Middle frontal gyrus (tissue), 1 donor: ENCODE measurements around the gene CLMN.
"Not testable (repeated sequence)": the region's sequence is repeated elsewhere in the genome, so short reads cannot be mapped to it uniquely, and the experiment has no call there.

Source experiments
- DNase-seq: peaks from one replicate; pipeline ENCODE4 v3.0.0-alpha.2; 2015; ENCODE audit warnings: low spot score; ENCODE audit errors: extremely low spot score

Gene CLMN

DNA sequence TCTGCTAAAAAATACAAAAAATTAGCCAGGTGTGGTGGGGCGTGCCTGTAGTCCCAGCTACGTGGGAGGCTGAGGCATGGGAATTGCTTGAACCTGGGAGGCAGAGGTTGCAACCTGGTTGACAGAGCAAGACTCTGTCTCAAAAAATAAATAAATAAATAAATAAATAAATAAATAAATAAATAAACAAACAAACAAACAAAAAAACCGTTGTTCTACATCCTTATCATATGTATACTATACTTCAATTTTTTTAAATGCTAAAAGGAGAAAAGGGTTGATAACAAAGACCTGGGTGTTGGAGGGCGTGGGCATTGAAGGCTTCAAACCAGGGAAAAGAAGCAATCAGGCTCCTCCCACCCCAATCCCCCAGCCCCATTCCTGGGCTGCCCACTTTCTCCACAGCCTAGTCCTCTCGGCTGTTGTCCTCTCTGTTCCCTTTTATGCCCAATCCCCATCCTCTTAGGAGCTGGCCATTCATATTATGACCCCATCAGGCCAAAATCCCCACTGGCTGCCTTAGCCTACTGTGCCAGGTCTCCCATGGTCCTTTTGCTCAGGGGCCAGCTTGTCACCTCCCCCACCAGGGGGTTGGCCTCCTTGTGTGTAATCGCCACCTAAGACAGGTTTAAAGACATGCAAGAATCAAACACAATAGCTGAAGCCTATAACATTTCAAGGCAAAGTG, 30.2 kb downstream of the CLMN start:
- no peak for DNase-seq

DNA sequence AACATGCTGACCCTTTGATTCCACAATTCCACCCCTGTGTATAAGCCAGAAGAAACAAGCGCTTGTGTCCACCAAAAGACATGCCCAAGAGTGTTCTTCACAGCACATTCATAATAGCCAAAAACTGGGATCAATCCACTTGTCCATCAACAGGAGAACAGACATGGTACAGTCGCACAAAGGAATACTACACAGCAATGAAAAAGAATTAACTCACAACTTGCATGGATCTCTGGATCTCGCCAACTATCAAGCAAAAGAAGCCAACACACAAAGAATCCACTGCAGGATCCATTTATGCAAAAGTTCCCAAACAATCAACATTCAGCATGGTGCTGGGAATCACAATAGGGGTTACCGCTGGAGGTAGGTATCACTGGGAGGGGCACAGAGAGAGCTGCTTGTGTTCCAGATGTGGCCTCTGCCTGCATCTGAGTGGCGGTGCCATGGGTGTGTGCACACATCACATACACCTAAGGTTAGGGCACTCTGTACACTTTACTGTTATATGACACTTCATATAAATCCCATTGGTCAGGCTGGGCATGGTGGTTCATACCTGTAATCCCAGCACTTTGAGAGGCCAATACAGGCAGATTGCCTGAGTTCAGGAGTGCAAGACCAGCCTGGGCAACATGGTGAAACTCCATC, 30.9 kb downstream of the CLMN start:
- no peak for DNase-seq

DNA sequence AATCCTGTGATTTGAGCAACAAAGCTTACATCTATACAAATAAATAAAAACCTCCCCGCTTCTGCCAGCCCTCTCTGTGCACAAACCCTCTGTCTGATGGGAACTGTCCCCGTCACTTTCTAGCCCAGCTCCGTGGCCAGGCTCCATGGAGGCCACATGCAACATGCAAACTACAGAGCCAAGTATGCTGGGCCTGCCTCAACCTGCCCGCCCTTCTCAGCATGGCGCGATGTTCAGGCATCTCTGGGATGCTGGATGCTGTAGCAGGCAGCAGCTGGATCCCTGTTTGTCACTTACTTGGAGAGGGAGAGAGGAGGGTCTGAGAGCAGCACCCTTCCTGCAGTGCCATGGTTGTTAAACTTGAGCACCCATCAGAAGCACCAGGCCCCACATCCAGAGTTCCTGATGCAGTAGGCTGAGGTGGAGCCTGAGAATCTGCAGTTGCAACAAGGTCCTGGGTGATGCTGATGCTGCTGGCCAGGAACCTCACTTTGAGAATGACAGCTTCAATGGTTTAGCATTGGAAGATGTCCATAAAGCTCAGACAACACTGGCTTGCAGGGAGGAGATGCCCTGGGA, 32.4 kb downstream of the CLMN start:
- no peak for DNase-seq

DNA sequence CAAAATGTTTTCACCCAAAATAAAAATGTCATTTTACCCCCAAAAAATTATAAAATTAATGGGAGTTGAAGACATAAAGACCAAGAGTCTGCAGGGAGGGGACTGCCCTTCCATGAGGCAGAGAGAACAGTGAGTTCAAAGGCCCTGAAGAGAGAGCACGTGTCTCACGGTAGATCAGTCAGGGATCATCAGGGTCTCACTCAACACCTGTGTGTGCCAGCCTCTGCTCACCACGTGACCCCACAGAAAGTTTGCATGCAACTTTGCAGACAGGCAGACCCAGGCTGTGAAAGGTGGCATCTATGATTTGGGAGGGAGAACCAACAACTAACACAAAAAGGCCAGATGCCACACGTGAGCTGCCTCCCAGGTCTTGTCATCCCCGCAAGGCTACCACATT, 33.1 kb downstream of the CLMN start:
- no peak for DNase-seq

DNA sequence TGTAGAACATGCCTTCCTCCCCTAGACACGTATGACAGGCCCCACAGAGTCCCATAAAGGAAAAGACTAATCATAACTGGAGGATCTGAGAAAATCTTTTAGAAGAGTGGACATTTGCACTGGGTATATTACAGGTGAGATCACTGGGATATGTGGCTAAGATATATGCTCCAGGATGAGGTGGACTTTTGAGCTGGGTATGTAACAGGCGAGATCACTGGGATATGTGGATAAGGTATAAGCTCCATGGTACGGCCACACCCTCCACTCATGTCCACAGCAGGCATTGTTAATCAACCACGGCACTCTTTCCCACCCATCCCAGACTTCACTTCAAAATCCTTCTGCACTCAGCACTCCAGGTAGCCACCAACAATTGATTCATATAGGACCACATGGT, 34.1 kb downstream of the CLMN start:
- DNase-seq: no peak

DNA sequence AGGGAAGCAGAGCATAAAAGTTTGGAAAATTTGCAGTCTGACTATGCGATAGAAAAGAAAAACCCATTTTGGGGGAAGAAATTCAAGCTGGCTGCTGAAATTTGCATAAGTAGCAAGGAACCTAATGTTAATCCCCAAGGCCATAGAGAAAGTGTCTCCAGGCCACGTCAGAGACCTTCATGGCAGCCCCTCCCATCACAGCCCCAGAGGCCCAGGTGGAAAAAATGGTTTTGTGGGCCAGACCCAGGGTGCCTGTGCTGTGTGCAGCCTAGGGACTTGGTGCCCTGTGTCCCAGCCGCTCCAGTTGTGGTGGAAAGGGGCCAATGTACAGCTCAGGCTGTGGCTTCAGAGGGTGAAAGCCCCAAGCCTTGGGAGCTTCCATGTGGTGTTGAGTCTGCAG, 35.9 kb downstream of the CLMN start:
- DNase-seq: not testable (repeated sequence)

DNA sequence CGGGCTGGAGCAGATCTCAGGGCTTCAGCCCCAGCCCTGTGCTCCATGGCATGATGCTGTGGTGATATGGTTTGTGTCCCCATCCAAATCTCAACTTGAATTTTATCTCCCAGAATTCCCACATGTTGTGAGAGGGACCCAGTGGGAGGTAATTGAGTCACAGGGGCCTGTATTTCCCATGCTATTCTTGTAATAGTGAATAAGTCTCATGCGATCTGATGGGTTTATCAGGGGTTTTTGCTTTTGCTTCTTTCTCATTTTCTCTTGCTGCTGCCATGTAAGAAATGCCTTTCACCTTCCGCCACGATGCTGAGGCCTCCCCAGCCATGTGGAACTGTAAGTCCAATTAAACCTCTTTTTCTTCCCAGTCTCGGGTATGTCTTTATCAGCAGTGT, 36.7 kb downstream of the CLMN start:
- not testable (repeated sequence) for DNase-seq

DNA sequence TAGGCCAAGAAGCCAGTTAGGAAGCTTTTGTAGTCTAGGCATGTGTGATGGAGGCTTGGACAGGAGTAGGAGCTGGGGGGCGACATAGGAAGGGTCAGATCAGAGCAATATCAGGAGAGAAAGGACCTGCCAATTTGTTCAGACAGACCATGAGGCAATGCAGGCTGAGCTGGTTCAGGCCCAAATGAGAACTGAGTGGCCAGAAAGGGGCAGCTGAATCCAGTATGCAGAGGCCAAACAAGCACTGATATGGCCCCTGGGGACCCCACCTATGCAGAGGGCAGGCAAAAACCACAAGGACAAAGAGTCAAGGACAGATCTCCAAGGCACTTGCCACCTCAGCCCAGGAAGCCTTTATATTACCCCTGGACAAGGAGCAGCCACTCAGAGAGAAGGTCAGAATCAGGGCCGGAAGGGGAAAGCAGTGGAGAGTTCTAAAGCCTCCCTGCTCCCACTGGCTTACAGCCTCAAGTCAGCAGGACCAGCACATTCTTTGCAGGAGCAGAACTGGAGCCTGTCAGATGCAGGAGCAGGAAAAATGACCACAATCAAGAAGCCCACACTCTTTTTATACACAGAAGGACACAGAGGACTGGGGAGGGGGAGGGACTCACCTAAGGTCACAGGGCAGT, 37.2 kb downstream of the CLMN start:
- DNase-seq: no peak

DNA sequence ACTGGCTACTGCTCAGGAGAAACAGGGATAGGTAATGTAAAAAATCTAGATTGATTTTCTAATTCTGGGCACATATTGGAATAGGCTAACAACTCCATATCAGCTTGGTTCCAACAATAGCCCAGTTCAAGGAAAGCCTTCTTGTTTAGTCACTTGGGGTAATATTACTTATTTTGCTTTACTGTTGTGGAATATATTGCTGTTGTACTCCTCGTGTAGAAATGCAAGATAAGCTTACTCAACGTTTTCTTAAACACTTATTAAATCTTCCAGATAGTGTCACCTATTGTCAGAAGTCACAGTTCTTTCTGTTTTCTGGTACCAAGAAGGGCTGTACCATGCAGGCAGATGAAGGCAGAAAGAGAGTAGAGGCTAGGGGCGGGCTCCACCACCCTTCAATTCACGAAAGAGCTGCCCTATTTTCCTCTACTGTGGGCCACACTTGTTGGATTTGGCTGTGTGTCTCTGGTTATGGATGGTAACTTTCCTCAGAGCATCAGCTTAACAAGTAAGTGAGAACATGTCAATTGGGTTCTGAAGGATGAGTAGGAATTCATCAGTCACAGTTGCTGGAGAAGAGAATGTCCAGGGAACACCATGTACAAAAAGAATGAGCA, 38.0 kb downstream of the CLMN start:
- no peak for DNase-seq

DNA sequence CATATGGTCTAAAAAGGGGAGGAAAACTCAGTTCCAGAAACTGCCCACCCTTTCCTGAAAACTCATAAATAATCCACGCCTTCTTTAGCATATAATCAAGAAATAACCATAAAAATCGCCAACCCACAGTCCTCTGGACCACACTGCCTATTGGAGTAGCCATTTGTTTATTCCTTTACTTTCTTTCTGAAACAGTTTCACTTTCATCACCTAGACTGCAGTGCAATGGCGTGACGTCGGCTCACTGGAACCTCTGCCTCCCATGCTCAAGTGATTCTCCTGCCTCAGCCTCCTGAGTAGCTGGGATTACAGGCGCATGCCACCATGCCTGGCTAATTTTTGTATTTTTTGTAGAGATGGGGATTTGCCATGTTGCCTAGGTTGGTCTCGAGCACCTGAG, 44.2 kb downstream of the CLMN start:
- no peak for DNase-seq

DNA sequence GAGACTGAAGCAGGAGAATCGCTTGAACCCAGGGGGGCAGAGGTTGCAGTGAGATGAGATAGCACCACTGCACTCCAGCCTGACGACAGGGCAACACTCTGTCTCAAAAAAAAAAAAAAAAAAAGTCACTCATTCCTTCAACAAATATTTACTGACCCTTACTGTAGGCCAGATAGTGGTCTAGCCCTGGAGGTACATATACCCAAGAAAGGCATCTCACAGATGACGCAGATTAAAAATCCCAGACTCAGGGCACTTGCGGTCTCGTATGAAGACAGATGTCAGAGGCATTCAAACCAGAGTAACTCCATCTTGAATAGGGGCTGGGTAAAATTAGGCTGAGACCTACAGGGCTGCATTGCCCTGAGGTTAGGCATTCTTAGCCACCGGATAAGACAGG, 44.8 kb downstream of the CLMN start:
- DNase-seq: no peak

DNA sequence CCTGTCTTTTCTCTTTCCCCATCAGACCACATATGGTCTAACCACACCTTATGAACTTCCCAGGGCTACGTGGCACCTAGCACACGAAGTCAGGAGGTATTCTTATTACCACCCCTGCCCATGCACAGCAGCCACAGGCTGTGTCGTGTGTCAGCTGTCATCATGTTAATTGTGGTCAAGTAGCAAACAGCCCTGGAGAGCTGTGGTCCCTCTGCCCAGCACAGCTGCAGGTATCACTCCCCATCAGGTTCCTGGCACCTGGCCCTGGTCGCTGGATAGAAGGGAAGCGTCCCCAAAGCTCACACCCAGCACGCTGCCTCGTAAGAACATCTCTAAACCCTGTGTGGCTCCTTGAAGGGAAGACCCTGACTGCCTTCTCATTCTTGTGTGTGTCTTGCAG, 45.4 kb downstream of the CLMN start:
- no peak for DNase-seq

DNA sequence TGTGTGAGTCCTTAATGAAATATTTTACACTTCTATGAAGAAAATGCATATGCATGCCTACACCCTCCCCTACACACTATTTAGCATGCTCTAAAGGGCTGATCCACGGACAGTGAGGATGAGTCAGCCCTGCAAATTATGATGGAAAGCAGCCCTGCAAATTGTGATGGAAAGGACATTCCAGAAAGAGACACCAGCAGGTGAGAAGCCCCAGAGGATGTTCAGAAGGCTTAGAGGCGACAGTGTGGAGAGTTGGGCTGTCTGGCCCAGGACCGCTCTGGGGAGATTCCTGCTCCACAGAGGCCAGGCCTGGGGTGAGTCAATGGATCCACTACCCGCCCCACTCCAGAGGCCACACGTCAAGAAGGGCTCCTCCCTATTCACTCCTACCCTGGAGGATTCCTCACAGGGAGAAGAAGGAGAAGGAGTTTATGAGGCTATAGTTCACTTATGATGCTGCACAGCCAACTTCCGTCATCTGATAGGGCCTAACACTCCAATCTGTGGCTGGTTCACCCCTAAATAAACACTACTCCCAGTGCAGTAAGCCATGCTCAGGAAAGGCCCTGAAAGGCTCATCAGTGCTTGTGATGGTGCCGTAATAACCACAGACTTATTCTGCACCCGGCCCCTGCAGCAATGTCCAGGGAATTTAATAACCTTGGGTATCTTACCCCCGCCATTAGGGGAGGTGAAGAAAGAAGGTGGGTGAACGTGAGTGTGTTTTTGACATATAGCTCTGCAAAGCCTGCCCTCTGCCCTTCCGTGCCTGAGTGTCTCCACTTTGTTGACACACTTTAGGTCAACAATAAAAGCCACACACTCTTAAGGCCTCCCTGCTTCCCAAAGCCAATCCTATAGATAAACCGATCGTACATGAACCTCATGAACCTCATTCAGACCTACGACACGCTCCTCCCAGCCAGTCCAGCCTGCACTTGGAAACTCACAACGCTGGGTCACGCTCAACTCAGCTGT, 46.4 kb downstream of the CLMN start:
- no peak for DNase-seq

DNA sequence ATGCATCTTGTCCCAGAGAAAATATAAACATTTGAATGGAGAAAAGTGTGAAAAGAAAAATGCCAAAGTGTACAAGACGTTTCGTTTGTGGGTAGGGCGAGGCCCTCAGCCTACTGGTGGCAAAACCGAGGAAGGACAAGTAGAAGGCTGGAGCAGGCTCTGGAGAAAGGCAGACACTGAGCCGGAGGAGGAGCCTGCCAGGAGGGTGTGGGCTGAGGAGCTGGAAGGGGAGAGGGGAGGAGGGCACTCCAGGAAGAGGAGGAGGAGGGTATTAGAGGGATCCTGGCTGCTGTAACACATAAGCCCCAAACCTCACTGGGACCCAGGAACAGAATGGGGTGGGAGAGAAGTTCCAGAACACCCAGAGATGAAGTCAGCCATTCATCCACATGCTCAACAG, 47.7 kb downstream of the CLMN start:
- DNase-seq: no peak

DNA sequence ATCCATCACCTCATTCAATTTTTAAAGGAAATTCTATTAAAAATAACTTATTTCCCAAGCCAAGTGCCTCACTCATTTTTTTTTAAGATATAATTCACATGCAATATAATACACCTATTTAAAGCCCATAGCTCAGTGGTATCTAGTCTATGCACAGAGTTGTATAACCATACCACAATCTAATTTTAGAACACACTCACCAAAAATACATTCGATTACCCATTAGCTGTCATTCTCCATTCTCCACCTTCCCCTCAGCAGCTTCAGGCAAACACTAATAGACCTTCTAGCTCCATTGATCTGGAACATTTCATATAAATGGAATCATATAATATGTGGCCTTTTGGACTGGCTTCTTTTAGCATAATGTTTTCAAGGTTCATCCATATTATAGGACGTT, 49.5 kb downstream of the CLMN start:
- no peak for DNase-seq

DNA sequence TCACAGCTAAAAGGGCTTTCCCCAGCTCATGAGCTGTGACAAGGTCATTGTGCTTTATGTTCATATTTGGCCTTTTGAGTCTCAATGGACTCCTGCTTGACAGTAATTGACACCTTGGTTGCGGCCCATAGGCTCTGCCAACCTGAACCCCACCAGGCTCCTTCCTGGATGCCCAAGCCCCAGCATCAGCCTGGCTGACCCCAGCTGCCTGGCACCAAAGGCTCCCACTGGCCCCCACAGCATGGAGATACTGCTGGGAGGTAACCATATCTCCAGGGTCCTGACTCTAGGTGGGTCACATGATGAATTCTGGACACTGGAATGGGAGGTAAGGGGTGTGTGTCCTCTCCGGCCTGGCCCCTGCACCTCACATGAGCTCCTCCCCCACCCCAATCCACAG, 50.2 kb downstream of the CLMN start:
- no peak for DNase-seq

DNA sequence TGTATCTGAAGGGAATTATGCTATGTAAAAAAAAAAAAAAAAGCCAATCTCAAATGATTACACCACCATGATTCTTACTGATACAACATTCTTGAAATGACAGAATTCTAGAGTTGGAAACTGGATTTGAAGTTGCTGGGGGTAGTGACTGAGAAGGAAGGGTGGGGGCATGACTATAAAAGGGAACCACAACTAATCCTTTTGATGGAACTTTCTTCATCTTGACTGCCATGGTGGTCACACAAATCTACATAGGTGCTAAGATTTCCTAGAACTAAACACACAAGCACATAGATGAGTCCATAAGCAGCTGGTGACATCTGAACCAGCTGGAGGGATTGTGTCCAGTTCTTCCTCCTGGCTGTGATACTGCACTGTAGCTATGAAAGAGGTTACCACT, 51.4 kb downstream of the CLMN start:
- no peak for DNase-seq

DNA sequence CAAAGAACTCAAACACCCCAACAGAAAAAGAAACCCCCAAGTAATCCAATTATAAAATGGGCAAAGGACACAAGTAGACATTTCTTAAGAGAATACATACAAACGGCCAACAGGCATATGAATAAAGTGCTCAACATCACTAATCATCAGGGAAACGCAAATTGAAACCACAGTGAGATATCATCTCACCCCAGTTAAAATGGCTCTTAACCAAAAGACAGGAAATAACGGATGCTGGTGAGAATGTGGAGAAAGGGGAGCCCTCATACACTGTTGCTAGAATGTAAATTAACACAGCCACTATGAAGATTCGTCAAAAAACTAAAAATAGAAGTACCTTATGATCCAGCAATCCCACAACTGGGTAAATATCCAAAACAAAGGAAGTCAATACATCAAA, 52.4 kb downstream of the CLMN start:
- no peak for DNase-seq

DNA sequence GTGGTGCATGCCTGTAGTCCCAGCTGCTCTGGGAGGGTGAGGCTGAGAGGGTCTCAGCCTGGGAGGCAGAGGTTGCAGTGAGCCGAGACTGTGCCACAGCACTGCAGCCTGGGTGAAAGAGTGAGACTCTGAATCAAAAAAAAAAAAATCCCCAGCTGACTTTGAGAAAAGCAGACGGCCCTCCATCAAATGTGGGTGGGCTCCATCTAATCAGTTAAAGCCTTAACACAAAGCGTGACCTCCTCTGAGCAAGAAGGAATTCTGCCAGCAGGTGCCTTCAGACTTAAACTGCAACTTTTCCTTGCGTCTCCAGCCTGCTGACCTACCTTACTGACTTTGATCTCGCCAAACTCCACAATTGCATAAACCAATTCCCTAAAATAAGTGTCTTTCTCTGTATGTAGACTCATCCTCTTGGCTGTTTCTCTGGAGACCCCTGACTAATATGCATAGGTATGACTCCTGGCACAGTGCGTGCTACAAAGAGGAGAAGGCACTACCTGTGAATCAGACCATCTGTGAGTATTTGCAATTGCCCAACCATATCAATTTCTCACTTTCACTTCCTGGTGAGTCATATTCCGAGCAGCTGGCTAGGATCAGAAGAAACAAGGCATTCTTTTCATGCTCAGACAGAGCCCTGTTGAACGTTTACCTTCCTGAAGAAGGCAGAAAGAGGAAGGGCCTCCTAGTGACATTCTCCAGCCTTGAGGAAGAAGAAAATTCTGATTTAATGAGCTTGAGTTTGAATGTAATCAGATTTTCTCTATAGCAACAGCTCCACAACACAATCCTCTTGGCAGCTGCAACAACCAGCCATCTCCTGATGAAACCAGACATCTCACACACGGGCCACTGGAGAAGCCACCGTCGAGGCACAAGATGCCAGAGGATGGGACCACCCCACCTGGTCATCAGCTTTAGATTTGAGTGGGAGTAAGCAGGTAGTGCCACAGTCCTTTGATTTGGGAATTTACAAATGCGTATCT, 54.3 kb downstream of the CLMN start:
- no peak for DNase-seq
